GM13977 (cell line): ENCODE measurements around the gene CIC.
"Not testable (repeated sequence)": the region's sequence is repeated elsewhere in the genome, so short reads cannot be mapped to it uniquely, and the experiment has no call there.

ENCODE experiments used
- DNase-seq: peaks from one replicate; pipeline ENCODE4 v3.0.0; 2012; ENCODE audit warnings: low spot score
- CTCF ChIP-seq: IDR thresholded peaks from 2 replicates; pipeline ENCODE4 v1.5.1; 2012; ENCODE audit warnings: mild to moderate bottlenecking, control low read depth; ENCODE audit not compliant: insufficient read depth; ENCODE audit errors: extremely low read depth, missing control alignments
- in situ Hi-C: fragments of 300-500 bp; cut with MboI; formaldehyde crosslinking; loops from one replicate; pipeline ENCODE4 v1.12.0; 2022; ENCODE audit warnings: low sequenced_read_pairs, low pct_unique_long_range_greater_than_20kb, mixed read lengths, inconsistent platforms; ENCODE audit not compliant: unreplicated experiment

Gene CIC

DNA sequence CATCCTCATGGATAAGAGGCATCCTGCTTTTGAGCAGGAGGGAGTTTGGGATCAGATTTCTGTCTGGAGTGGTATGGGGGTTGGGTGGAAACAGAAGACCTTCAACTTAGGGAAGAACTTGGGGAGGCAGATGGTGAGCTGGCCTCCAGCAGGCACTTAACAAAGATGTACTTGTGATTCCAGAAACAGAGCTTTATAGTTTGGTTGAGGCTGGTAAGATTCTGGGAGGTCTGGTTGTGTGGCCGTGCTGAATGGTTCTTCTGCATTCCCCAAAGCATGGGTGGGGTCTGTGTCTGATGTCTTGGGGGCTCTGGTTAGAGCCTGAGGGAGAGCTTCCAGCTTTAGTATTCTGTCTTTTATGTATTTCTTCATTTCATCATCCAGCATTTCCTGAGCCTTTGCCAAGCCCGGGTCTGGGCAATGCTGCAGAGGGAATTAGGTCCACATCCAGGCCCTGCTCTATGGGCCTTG lies 61.2 kb downstream of the CIC start:
- no peak for TF ChIP-seq CTCF
- in situ Hi-C loops, result no loop called here
- DNase-seq, result no peak

- DNase-seq, in situ Hi-C loops: not testable (repeated sequence)
Observed at GRCh38 chr19:42331333-42331732, 62.3 kb downstream of the CIC start.

DNA sequence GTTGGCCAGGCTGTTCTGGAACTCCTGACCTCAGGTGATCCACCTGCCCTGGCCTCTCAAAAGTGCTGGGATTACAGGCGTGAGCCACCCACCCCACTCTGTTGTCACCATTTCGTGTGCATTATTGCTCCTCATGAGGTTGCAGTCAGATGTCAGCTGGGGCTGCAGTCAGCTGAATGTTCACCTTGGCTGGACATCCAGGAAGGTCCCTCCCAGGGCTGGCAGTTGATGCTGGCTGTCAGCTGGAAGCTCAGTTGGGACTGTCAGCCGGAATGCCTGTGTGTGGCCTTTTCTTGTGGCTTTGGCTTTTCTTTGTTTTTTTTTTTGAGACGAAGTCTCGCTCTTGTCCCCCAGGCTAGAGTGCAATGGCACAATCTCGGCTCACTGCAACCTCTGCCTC lies 63.0 kb downstream of the CIC start:
- no peak for DNase-seq
- TF ChIP-seq CTCF, result no peak
- in situ Hi-C loops, result no loop called here

GRCh38 chr19:42333018-42333417 lies 64.0 kb downstream of the CIC start:
- DNase-seq, result no peak
- in situ Hi-C loops, result no loop called here
- TF ChIP-seq CTCF, result no peak

GRCh38 chr19:42333975-42334696 lies 65.1 kb downstream of the CIC start:
- DNase-seq, result no peak
- no peak for TF ChIP-seq CTCF
- in situ Hi-C loops, result no loop called here

DNA sequence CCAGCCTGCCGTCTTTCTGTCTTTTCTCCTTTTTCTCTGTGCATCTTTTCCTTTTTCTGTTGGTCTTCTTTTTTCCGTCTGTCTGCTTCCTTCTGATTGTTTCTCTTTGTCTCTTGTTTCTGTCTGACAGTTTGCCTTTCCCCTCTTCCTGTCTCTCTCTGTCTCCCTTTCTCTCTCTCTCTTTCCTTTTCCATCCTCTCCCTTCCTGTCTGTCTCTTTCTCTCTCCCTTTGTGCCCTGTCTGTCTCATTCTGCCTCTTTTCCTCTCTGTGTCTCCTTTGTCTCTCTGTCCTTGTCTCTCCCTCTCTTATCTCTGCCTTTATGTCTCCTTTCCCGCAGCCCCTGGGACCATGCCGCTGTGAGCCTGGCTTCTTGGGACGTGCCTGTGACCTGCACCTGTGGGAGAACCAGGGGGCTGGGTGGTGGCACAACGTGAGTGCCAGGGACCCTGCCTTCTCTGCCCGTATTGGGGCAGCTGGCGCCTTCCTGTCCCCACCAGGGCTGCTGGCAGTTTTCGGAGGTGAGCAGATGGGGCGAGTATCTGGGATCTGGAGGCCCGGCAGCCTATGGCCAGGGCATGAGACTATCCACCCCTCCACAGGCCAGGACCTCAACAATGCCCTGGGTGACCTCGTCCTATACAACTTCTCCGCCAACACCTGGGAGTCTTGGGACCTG lies 65.8 kb downstream of the CIC start:
- in situ Hi-C loops, result no loop called here
- DNase-seq, result no peak
- TF ChIP-seq CTCF, result no peak

DNA sequence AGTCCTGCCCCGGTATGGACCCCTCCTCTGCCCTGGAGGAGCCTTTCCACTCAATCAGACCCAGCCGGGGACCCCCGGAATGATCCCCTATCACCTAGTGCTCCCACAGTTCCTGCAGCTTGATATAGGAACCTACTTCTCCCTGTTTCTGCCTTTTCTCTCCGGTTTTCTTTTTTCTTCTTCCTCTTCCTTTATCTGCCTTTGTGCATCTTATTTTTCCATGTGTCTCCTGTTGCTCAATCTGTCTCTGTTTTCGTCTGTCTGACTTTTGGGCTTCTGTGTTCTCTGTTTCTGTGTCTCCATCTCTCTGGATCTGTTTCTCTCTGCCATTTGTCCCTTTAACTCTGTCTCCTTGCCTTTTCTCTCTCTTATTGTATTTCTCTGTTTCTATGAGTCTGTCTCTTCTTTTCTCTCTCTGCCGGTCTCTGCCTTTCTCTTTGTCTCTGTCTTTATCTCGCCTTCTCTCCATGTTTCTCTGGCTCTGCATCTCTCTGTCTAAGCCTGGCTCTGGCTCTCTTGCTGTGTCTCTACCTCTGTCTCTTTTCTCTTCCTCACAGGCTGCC lies 66.4 kb downstream of the CIC start:
- no peak for TF ChIP-seq CTCF
- in situ Hi-C loops, result no loop called here
- DNase-seq, result no peak
